ENCODE measurements around the gene MRM2. TPM values are rescaled to one million over a fixed set of nuclear protein-coding genes. Genes with fewer than 3 reads are reported as not detected.

Gene MRM2
- total RNA-seq (2022) (26.9 and 32.1 TPM in 2 replicates), Bru-seq, nascent RNA (percentile 71 among the genes with signal in this experiment), BruChase-seq, experiment 1, labeled RNA remaining after a 6-hour chase (percentile 80 among the genes with signal in this experiment), BruChase-seq, experiment 2, labeled RNA remaining after a 2-hour chase (percentile 84 among the genes with signal in this experiment)
- long read RNA-seq, transcript MRM2-205 (4 exons, 2,511 nt) = minor isoform, 11 of 110 reads
- long read RNA-seq, transcript MRM2-201 (3 exons, 1,601 nt) = major isoform, 42 of 110 reads
- long read RNA-seq, transcript MRM2-204 (3 exons, 1,819 nt) = minor isoform, 5 of 110 reads
- long read RNA-seq, partial matches to known transcripts = 13 of 110 reads
- long read RNA-seq, other reads (novel, unspliced or antisense) = 39 of 110 reads

DNA sequence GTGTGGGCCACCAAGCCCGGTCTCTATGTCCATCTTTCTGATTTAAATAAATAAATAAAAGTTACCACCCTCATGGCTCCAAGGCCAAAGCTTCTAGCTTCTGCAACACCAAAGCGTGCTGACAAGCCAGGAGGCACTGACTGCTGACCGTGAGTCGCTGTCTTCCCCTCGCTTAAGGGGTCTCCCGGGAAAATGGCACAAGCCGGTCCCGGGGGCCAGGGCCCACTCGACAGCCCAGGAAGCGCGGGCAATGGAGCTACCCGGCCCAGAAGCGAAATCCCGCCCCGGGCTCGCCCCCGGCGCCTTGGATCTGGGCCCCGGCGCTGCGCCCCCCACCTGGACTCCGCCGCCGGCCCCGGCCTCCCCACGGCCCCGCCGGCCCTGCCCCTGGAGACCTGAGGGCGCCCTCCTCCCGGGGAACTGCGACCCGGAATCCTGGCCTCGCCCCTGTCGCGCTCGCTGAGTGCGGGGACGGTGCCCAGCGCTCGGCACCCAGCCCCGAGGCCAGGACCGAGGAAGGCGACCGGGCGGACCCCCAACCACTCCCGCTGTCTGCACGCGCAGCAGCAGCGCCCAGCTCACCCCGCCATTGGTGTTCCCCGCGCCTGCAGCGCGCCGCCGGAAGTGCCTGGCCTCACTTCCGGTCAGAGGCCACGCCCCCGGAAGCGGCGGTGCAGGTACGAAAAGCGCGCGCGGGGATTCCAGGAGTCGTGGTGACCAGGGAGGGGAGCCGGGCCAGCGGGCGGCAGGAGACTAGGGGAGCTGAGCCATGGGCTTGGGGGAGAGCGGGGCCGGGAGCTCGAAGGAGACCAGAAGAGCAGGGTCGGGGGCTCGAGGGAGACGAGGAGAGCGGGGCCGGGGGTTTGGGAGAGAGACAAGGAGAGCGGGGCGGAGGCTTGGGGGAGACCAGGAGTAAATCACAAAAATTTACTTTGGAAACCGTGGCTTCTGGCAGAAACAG lies at the start of gene MRM2, which contains the start of gene NUDT1:
TSS of gene MRM2 (minus strand) at position 626 of the 961 bp plus-strand sequence. CDS start at position 590, 36 bp downstream.
TSS of gene NUDT1 (plus strand) at position 647 of the 961 bp plus-strand sequence. CDS start 2,349 bp downstream, outside the sequence.
- ChIA-PET CTCF (interaction anchor here (0.5 to 1.3 kb wide), 7 partner anchors 11 to 1688 kb away, joined by 3 to 5 read pairs (median 3); no protein-coding TSS in a partner anchor), POLR2A (interaction anchor here (0.6 to 2.5 kb wide), 14 partner anchors 9 to 1423 kb away, joined by 3 to 25 read pairs (median 4); partner anchors contain the start of genes EIF3B, MAD1L1 and SNX8)
- Mint-ChIP-seq H3K27ac (ENCODE audit: low read depth, unreplicated experiment) (peak within 1 kb of the TSS; percentile 89), H3K36me3 (ENCODE audit: insufficient read depth, unreplicated experiment) (peaks cover 27% of the 10 kb centered on the region), H3K4me1 (ENCODE audit: insufficient read depth, unreplicated experiment) (no peaks in the 10 kb centered on the region), H3K9me3 (ENCODE audit: unreplicated experiment) (no peaks in the 10 kb centered on the region), H3K4me3 (ENCODE audit: unreplicated experiment) (peak within 1 kb of the TSS; percentile 94), H3K27me3 (ENCODE audit: insufficient read depth, unreplicated experiment) (no peaks in the 10 kb centered on the region)
- no TSS peak for BruUV-seq (replicated peaks)
- intact Hi-C loops (cut with micrococcal nuclease) = no loop called here
- peak; percentile 82 for DNase-seq (ENCODE audit: unreplicated experiment)
- TF ChIP-seq, protein P1, sequence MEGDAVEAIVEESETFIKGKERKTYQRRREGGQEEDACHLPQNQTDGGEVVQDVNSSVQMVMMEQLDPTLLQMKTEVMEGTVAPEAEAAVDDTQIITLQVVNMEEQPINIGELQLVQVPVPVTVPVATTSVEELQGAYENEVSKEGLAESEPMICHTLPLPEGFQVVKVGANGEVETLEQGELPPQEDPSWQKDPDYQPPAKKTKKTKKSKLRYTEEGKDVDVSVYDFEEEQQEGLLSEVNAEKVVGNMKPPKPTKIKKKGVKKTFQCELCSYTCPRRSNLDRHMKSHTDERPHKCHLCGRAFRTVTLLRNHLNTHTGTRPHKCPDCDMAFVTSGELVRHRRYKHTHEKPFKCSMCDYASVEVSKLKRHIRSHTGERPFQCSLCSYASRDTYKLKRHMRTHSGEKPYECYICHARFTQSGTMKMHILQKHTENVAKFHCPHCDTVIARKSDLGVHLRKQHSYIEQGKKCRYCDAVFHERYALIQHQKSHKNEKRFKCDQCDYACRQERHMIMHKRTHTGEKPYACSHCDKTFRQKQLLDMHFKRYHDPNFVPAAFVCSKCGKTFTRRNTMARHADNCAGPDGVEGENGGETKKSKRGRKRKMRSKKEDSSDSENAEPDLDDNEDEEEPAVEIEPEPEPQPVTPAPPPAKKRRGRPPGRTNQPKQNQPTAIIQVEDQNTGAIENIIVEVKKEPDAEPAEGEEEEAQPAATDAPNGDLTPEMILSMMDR (IDR thresholded peaks at IDR 0.05; ENCODE audit: unreplicated experiment) = no peak

DNA sequence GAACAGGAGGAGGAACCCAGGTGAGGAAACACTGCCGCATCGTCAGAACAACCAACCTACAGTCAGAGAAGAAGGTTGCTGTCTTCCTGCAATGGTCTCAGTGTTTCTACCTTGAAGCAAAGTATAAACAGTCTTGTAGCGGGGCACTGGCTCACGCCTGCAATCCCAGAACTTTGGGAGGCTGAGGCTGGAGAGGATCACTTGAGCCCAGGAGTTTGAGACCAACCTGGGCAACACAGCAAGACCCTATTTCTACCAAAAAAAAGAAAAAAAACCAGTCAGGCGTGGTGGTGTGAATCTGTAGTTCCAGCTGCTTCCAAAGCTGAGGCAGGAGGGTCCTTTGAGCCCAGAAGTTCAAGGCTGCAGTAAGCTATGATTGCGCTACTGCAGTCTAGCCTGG lies 48.9 kb upstream of the MRM2 start:
- no peaks in the 10 kb centered on the region for H3K4me1 Mint-ChIP-seq (ENCODE audit: insufficient read depth, unreplicated experiment)
- H3K36me3 Mint-ChIP-seq (ENCODE audit: insufficient read depth, unreplicated experiment) = no peaks in the 10 kb centered on the region
- ChIA-PET CTCF (no interaction called here), POLR2A (interaction anchor here (0.6 kb wide), 1 partner anchor 74 kb away, joined by 5 read pairs; no protein-coding TSS in a partner anchor)
- TF ChIP-seq, protein P1 (IDR thresholded peaks at IDR 0.05; ENCODE audit: unreplicated experiment) = no peak
- BruUV-seq (replicated peaks) = no TSS peak
- intact Hi-C loops (cut with micrococcal nuclease) = no loop called here
- H3K9me3 Mint-ChIP-seq (ENCODE audit: unreplicated experiment) = no peaks in the 10 kb centered on the region
- no peak overlapping the region for H3K27ac Mint-ChIP-seq (ENCODE audit: low read depth, unreplicated experiment)
- no peak for DNase-seq (ENCODE audit: unreplicated experiment)
- no peaks in the 10 kb centered on the region for H3K27me3 Mint-ChIP-seq (ENCODE audit: insufficient read depth, unreplicated experiment)
- no peak overlapping the region for H3K4me3 Mint-ChIP-seq (ENCODE audit: unreplicated experiment)

DNA sequence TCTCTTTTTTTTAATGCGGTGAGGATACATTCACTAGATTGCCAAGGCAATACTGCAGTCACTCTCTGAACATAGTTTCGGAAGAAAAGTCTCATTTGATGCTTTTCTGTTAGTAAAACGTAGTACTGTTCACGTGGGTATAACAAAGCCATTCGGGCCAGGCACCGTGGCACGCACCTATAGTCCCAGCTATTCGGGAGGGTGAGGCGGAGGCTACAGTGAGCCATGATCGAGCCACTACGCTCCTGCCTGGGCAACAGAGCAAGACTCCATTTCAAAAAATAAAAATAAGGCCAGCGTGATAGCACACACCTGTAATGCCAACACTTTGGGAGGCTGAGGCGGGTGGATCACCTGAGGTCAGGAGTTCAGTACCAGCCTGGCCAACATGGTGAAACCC lies 47.6 kb upstream of the MRM2 start:
- TF ChIP-seq, protein P1 (IDR thresholded peaks at IDR 0.05; ENCODE audit: unreplicated experiment) = no peak
- Mint-ChIP-seq H3K9me3 (ENCODE audit: unreplicated experiment) (no peaks in the 10 kb centered on the region), H3K27me3 (ENCODE audit: insufficient read depth, unreplicated experiment) (no peaks in the 10 kb centered on the region), H3K4me1 (ENCODE audit: insufficient read depth, unreplicated experiment) (no peaks in the 10 kb centered on the region), H3K4me3 (ENCODE audit: unreplicated experiment) (no peak overlapping the region), H3K27ac (ENCODE audit: low read depth, unreplicated experiment) (no peak overlapping the region), H3K36me3 (ENCODE audit: insufficient read depth, unreplicated experiment) (no peaks in the 10 kb centered on the region)
- ChIA-PET POLR2A (interaction anchor here (1.1 kb wide), 1 partner anchor 11 kb away, joined by 3 read pairs; no protein-coding TSS in a partner anchor), CTCF (no interaction called here)
- no TSS peak for BruUV-seq (replicated peaks)
- intact Hi-C loops (cut with micrococcal nuclease) = no loop called here
- no peak for DNase-seq (ENCODE audit: unreplicated experiment)

Measured in MCF 10A (cell line).